ENCODE data around the gene GPR146. TPM values are rescaled to one million over a fixed set of nuclear protein-coding genes. Genes with fewer than 3 reads are reported as not detected.

Gene GPR146
- total and polyA plus RNA-seq, 9 of the 15 experiments (the other 6 are each of a cell fraction or from before 2014, with no cell fraction given) = 0.22 to 3.6 (median 0.64) TPM; not detected in 2

- no peak for TF ChIP-seq E2F3 (CRISPR knock-in tag; IDR thresholded peaks at IDR 0.05)
- TF ChIP-seq RFX7 (CRISPR knock-in tag; IDR thresholded peaks at IDR 0.05) = no peak
- TF ChIP-seq ZFX (CRISPR knock-in tag; IDR thresholded peaks at IDR 0.05) = peak; percentile 64
- TF ChIP-seq PRPF4 (IDR thresholded peaks at IDR 0.05; ENCODE audit: insufficient read depth, low read depth, low read length, poor library complexity, severe bottlenecking) = no peak
- no peak for TF ChIP-seq ZNF239 (CRISPR knock-in tag; IDR thresholded peaks at IDR 0.05)
- no peak for TF ChIP-seq BDP1 (IDR thresholded peaks at IDR 0.05; ENCODE audit: insufficient read depth, insufficient read length)
- no peak for TF ChIP-seq JUNB (CRISPR knock-in tag; conservative IDR thresholded peaks at IDR 0.05)
- TF ChIP-seq TCF15 (CRISPR knock-in tag; IDR thresholded peaks at IDR 0.05) = no peak
- no peak for TF ChIP-seq ZNF12 (CRISPR knock-in tag; IDR thresholded peaks at IDR 0.05)
- no peak for TF ChIP-seq MTA1 (IDR thresholded peaks at IDR 0.05; ENCODE audit: borderline replicate concordance)
- no peak for TF ChIP-seq ZNF184 (CRISPR knock-in tag; IDR thresholded peaks at IDR 0.05)
- TF ChIP-seq POLR2AphosphoS5 (IDR thresholded peaks at IDR 0.05; ENCODE audit: control insufficient read depth, insufficient read depth, low read depth, low read length) = no peak
- no peak for TF ChIP-seq NCOA6 (IDR thresholded peaks at IDR 0.05)
- no peak for TF ChIP-seq GABPA (tag; conservative IDR thresholded peaks at IDR 0.05; ENCODE audit: low read depth)
- TF ChIP-seq NFATC3 (IDR thresholded peaks at IDR 0.05) = no peak
- TF ChIP-seq ZNF778 (CRISPR knock-in tag; IDR thresholded peaks at IDR 0.05) = no peak
- no peak for TF ChIP-seq ZNF282 (CRISPR knock-in tag; IDR thresholded peaks at IDR 0.05)
- TF ChIP-seq MCM2 (IDR thresholded peaks at IDR 0.05; ENCODE audit: low read depth) = no peak
- peak in 1 of 3 experiments; percentile 7 for TF ChIP-seq YY1 (IDR thresholded peaks at IDR 0.05; ENCODE audit: borderline replicate concordance in 1 of 3, control insufficient read depth in 1 of 3, extremely low read depth in 1 of 3, insufficient read depth in 3 of 3, insufficient read length in 1 of 3, insufficient replicate concordance in 2 of 3, low read depth in 1 of 3, low read length in 2 of 3)
- no peak for TF ChIP-seq SIRT6 (IDR thresholded peaks at IDR 0.05; ENCODE audit: low read depth, low read length)
- TF ChIP-seq RCOR1 (IDR thresholded peaks at IDR 0.05; ENCODE audit: borderline replicate concordance in 1 of 2, low read depth in 2 of 2, low read length in 2 of 2) = no peak
- TF ChIP-seq CBFA2T3 (IDR thresholded peaks at IDR 0.05) = no peak
- TF ChIP-seq MEIS2 (IDR thresholded peaks at IDR 0.05; ENCODE audit: partially characterized antibody) = no peak
- TF ChIP-seq NRF1 (conservative IDR thresholded peaks at IDR 0.05 in 1 of 2, IDR thresholded peaks at IDR 0.05 in 1 of 2) = peak; percentile 52; a peak in 3 of 4 replicates
- no peak for TF ChIP-seq AFF1 (IDR thresholded peaks at IDR 0.05; ENCODE audit: low read depth in 1 of 2, partially characterized antibody in 2 of 2)
- TF ChIP-seq RHOXF2B (CRISPR knock-in tag; conservative IDR thresholded peaks at IDR 0.05) = no peak
- TF ChIP-seq WHSC1 (IDR thresholded peaks at IDR 0.05; ENCODE audit: low read length) = no peak
Measured at GRCh38 chr7:1027242-1028043, 16.9 kb upstream of the GPR146 start (continued).
